H9 (cell line): Measurements from ENCODE around the gene ACACB. TPM values are rescaled to one million over a fixed set of nuclear protein-coding genes. Genes with fewer than 3 reads are reported as not detected.

Experiments
- DNase-seq: peaks from one replicate; pipeline ENCODE4 v3.0.0-alpha.2; 2017
- H2AFZ ChIP-seq: one replicate; pipeline ENCODE4 v1.6.1; 2013; ENCODE audit warnings: mild to moderate bottlenecking, low read length, control low read depth, moderate library complexity
- H2AK5ac ChIP-seq: 2 replicates; pipeline ENCODE4 v1.6.1; 2013; ENCODE audit warnings: low read length, control low read depth, mixed read lengths; ENCODE audit not compliant: insufficient read length
- H2BK120ac ChIP-seq: one replicate; pipeline ENCODE4 v1.6.1; 2013; ENCODE audit warnings: low read depth, mild to moderate bottlenecking, low read length, control low read depth, inconsistent platforms; ENCODE audit not compliant: poor library complexity, severe bottlenecking
- H2BK12ac ChIP-seq: 2 replicates; pipeline ENCODE4 v1.6.1; 2013; ENCODE audit warnings: low read length, control low read depth, mixed read lengths, low read depth; ENCODE audit not compliant: insufficient read length
- H2BK15ac ChIP-seq: 2 replicates; pipeline ENCODE4 v1.6.1; 2013; ENCODE audit warnings: low read depth, low read length, control low read depth
- H2BK20ac ChIP-seq: one replicate; pipeline ENCODE4 v1.6.1; 2013; ENCODE audit warnings: low read depth, mild to moderate bottlenecking, low read length, control low read depth, inconsistent platforms; ENCODE audit not compliant: poor library complexity, severe bottlenecking
- H2BK5ac ChIP-seq: 2 replicates; pipeline ENCODE4 v1.6.1; 2013; ENCODE audit warnings: low read length, control low read depth, mixed read lengths; ENCODE audit not compliant: insufficient read length
- H3K14ac ChIP-seq: 2 replicates; pipeline ENCODE4 v1.6.1; 2013; ENCODE audit warnings: low read length, control low read depth; ENCODE audit not compliant: insufficient read depth
- H3K18ac ChIP-seq: 2 replicates; pipeline ENCODE4 v1.6.1; 2013; ENCODE audit warnings: low read depth, mild to moderate bottlenecking, mixed read lengths, low read length, control low read depth; ENCODE audit not compliant: insufficient read length
- H3K23ac ChIP-seq: 2 replicates; pipeline ENCODE4 v1.6.1; 2013; ENCODE audit warnings: low read length, control low read depth, mixed read lengths, low read depth; ENCODE audit not compliant: insufficient read length
- H3K23me2 ChIP-seq: 2 replicates; pipeline ENCODE4 v1.6.1; 2013; ENCODE audit warnings: low read depth, mild to moderate bottlenecking, mixed read lengths, low read length, control low read depth; ENCODE audit not compliant: insufficient read length, poor library complexity, severe bottlenecking
- H3K27ac ChIP-seq: 2 replicates; pipeline ENCODE4 v1.5.1; 2013; ENCODE audit warnings: low read length, control low read depth, mixed read lengths, low read depth; ENCODE audit not compliant: insufficient read length
- H3K27me3 ChIP-seq: 2 replicates; pipeline ENCODE4 v1.6.1; 2013; ENCODE audit warnings: low read length, control low read depth, inconsistent platforms; ENCODE audit not compliant: insufficient read depth
- H3K4ac ChIP-seq: 2 replicates; pipeline ENCODE4 v1.6.1; 2013; ENCODE audit warnings: low read depth, mild to moderate bottlenecking, control low read depth, inconsistent platforms, low read length, moderate library complexity
- H3K4me1 ChIP-seq: 2 replicates; pipeline ENCODE4 v1.6.1; 2013; ENCODE audit warnings: low read length, control low read depth, inconsistent platforms; ENCODE audit not compliant: insufficient read depth
- H3K4me2 ChIP-seq: 2 replicates; pipeline ENCODE4 v1.6.1; 2013; ENCODE audit warnings: low read length, control low read depth, mixed read lengths; ENCODE audit not compliant: insufficient read length, insufficient read depth
- H3K56ac ChIP-seq: 2 replicates; pipeline ENCODE4 v1.6.1; 2013; ENCODE audit warnings: low read depth, mild to moderate bottlenecking, mixed read lengths, low read length, control low read depth; ENCODE audit not compliant: insufficient read length
- H3K79me1 ChIP-seq: 2 replicates; pipeline ENCODE4 v1.6.1; 2013; ENCODE audit warnings: low read depth, mild to moderate bottlenecking, moderate library complexity, low read length, control low read depth, inconsistent platforms; ENCODE audit not compliant: insufficient read depth, poor library complexity, severe bottlenecking
- H3K79me2 ChIP-seq: 2 replicates; pipeline ENCODE4 v1.6.1; 2013; ENCODE audit warnings: low read length, control low read depth, inconsistent platforms; ENCODE audit not compliant: insufficient read depth
- H3K9ac ChIP-seq: 2 replicates; pipeline ENCODE4 v1.6.1; 2013; ENCODE audit warnings: low read length, control low read depth, mixed read lengths; ENCODE audit not compliant: insufficient read length; ENCODE audit errors: extremely low read depth
- H3K9me3 ChIP-seq: one replicate; pipeline ENCODE4 v1.6.1; 2013; ENCODE audit warnings: low read depth, low read length, inconsistent platforms; ENCODE audit not compliant: control insufficient read depth
- H3T11ph ChIP-seq: one replicate; pipeline ENCODE4 v1.6.1; 2013; ENCODE audit warnings: mild to moderate bottlenecking, low read length, control low read depth, inconsistent platforms
- H4K20me1 ChIP-seq: one replicate; pipeline ENCODE4 v1.6.1; 2013; ENCODE audit not compliant: control insufficient read depth, insufficient read length, insufficient read depth
- H4K5ac ChIP-seq: 2 replicates; pipeline ENCODE4 v1.6.1; 2013; ENCODE audit warnings: low read depth, mild to moderate bottlenecking, mixed read lengths, low read length, control low read depth; ENCODE audit not compliant: insufficient read length
- H4K8ac ChIP-seq: replicated peaks from 2 replicates; pipeline ENCODE4 v1.6.1; 2013; ENCODE audit warnings: low read length, control low read depth, mixed read lengths, low read depth; ENCODE audit not compliant: insufficient read length
- H4K91ac ChIP-seq: 2 replicates; pipeline ENCODE4 v1.6.1; 2013; ENCODE audit warnings: low read depth, mild to moderate bottlenecking, moderate library complexity, mixed read lengths, low read length, control low read depth; ENCODE audit not compliant: insufficient read length
- H3K27ac Mint-ChIP-seq, 3 experiments: 2 replicates in 2 of 3; 3 replicates in 1 of 3; pipeline ENCODE4 v1.8.0; 2020 to 2021; ENCODE audit warnings: mixed read lengths in 3 of 3, mild to moderate bottlenecking in 1 of 3, moderate library complexity in 1 of 3
- H3K27me3 Mint-ChIP-seq: 2 replicates; pipeline ENCODE4 v1.8.0; 2021; ENCODE audit warnings: low read depth, mild to moderate bottlenecking, moderate library complexity, mixed read lengths
- H3K36me3 Mint-ChIP-seq, 3 experiments: 2 replicates in 2 of 3; 3 replicates in 1 of 3; pipeline ENCODE4 v1.8.0; 2020 to 2021; ENCODE audit warnings: low read depth in 3 of 3, mixed read lengths in 3 of 3; ENCODE audit not compliant: insufficient read depth in 1 of 3
- H3K4me1 Mint-ChIP-seq, 2 experiments: 2 replicates each; pipeline ENCODE4 v1.8.0; 2020; ENCODE audit warnings: mixed read lengths in 2 of 2
- H3K4me3 Mint-ChIP-seq, 2 experiments: 2 replicates in 1 of 2; 3 replicates in 1 of 2; pipeline ENCODE4 v1.8.0; 2020 to 2021; ENCODE audit warnings: mild to moderate bottlenecking in 2 of 2, mixed read lengths in 2 of 2, moderate library complexity in 1 of 2
- H3K9me3 Mint-ChIP-seq, 2 experiments: 2 replicates in 1 of 2; 3 replicates in 1 of 2; pipeline ENCODE4 v1.8.0; 2020; ENCODE audit warnings: mild to moderate bottlenecking in 2 of 2, mixed read lengths in 2 of 2, moderate library complexity in 1 of 2
- CTCF ChIP-seq: fragments of 200-600 bp; sonication (generic); conservative IDR thresholded peaks from 3 replicates; pipeline ENCODE4 v1.8.0; 2021; ENCODE audit warnings: antibody characterized with exemption, mild to moderate bottlenecking
- WGBS: extraction: QIAGEN DNeasy Blood & Tissue Kit; methylation state at CpG from one replicate; pipeline ENCODE4 v1.1.7; 2013; ENCODE audit warnings: missing lambda C conversion rate, low lambda C conversion rate, mixed read lengths; ENCODE audit not compliant: insufficient read length; ENCODE audit errors: extremely low coverage; 5-methylcytosine and 5-hydroxymethylcytosine counted together
- total RNA-seq: library from RNA; stranded (reverse); gene quantifications from 2 replicates; pipeline ENCODE4 v1.2.1, GENCODE V29; 2021

Gene ACACB
- total RNA-seq, 1 experiment from 2014 or later = 14.2 TPM

- Histone ChIP-seq H3K9me3 (no peaks in the 10 kb centered on the region), H3K4ac (no peak overlapping the region), H3K4me1 (no peaks in the 10 kb centered on the region), H3K23me2 (no peaks in the 10 kb centered on the region), H3K27me3 (no peaks in the 10 kb centered on the region), H3K27ac (no peak overlapping the region), H3K14ac (no peak overlapping the region), H2BK15ac (no peak overlapping the region), H2BK20ac (no peak overlapping the region), H2BK5ac (no peak overlapping the region), H3T11ph (no peak overlapping the region), H3K9ac (no peak overlapping the region), H4K5ac (no peak overlapping the region), H3K56ac (no peak overlapping the region), H3K4me2 (no peak overlapping the region), H3K18ac (no peak overlapping the region), H4K8ac (no peak overlapping the region), H2AFZ (no peak overlapping the region), H3K23ac (no peak overlapping the region), H2BK120ac (no peak overlapping the region), H2BK12ac (no peak overlapping the region), H2AK5ac (no peak overlapping the region), H3K79me1 (no peaks in the 10 kb centered on the region), H4K91ac (no peak overlapping the region), H3K79me2 (no peaks in the 10 kb centered on the region), H4K20me1 (no peaks in the 10 kb centered on the region)
- peaks cover 2 to 24% (median 17%) of the 10 kb centered on the region in 3 experiments for H3K36me3 Mint-ChIP-seq
- no CpG with 5 or more reads among the region's 9 CpGs for WGBS
- no peak for TF ChIP-seq CTCF
- no peak for DNase-seq
- H3K4me3 Mint-ChIP-seq = no peak overlapping the region
- H3K9me3 Mint-ChIP-seq = no peaks in the 10 kb centered on the region
- H3K27me3 Mint-ChIP-seq = no peaks in the 10 kb centered on the region
- no peak overlapping the region for H3K27ac Mint-ChIP-seq
- no peaks in the 10 kb centered on the region for H3K4me1 Mint-ChIP-seq
Measured at GRCh38 chr12:109166371-109166770, 50.0 kb downstream of the ACACB start.
